IMR-90 (cell line): ENCODE measurements around the gene RAB20. TPM values are rescaled to one million over a fixed set of nuclear protein-coding genes. Genes with fewer than 3 reads are reported as not detected.
"Not testable (repeated sequence)": the region's sequence is repeated elsewhere in the genome, so short reads cannot be mapped to it uniquely, and the experiment has no call there.

ENCODE experiments used
- ATAC-seq: fragments of 200-7000 bp; cut with Tn5 transposase; 2 replicates; pipeline ENCODE4 v1.9.1; 2020; ENCODE audit warnings: low read depth, mild to moderate bottlenecking, moderate library complexity
- BruUV-seq: library from RNA; stranded (reverse); fragments of 400-500 nt; replicated peaks from 2 replicates; lab custom pipeline; 2021; lab: Mats Ljungman, UMichigan
- CTCF ChIA-PET: fragments of 300-600 bp; formaldehyde crosslinking; extraction: SDS; loops from one replicate; lab custom pipeline; 2021; ENCODE audit warnings: antibody characterized with exemption; lab: Yijun Ruan, JAX
- POLR2A ChIA-PET: fragments of 300-600 bp; sonication (Branson Sonifier 250); formaldehyde crosslinking; loops from one replicate; lab custom pipeline; 2022; ENCODE audit warnings: antibody characterized with exemption; ENCODE audit not compliant: unreplicated experiment; lab: Charles Lee
- DNase-seq: peaks from one replicate; pipeline ENCODE4 v3.0.0; 2013
- H2AFZ ChIP-seq: replicated peaks from 2 replicates; pipeline ENCODE3; 2013; ENCODE audit warnings: low read length, mild to moderate bottlenecking; ENCODE audit not compliant: poor library complexity
- H2AK5ac ChIP-seq: 2 replicates; pipeline ENCODE4 v1.6.1; 2013; ENCODE audit warnings: low read depth, low read length, inconsistent platforms
- H2AK9ac ChIP-seq: replicated peaks from 2 replicates; pipeline ENCODE3; 2013; ENCODE audit warnings: mild to moderate bottlenecking, low read depth, low read length, moderate library complexity; ENCODE audit not compliant: poor library complexity
- H2BK120ac ChIP-seq: 2 replicates; pipeline ENCODE4 v1.6.1; 2013; ENCODE audit warnings: low read depth, low read length, inconsistent platforms
- H2BK15ac ChIP-seq: 3 replicates; pipeline ENCODE4 v1.6.1; 2013; ENCODE audit warnings: low read depth, low read length, inconsistent platforms
- H2BK20ac ChIP-seq: 2 replicates; pipeline ENCODE4 v1.6.1; 2013; ENCODE audit warnings: low read depth, mild to moderate bottlenecking, inconsistent platforms, low read length, moderate library complexity
- H2BK5ac ChIP-seq: 2 replicates; pipeline ENCODE4 v1.6.1; 2013; ENCODE audit warnings: mild to moderate bottlenecking, low read depth, low read length, inconsistent platforms; ENCODE audit not compliant: poor library complexity, severe bottlenecking
- H3K14ac ChIP-seq: replicated peaks from 2 replicates; pipeline ENCODE4 v1.6.1; 2013; ENCODE audit warnings: low read depth, low read length, inconsistent platforms
- H3K18ac ChIP-seq: 2 replicates; pipeline ENCODE4 v1.6.1; 2013; ENCODE audit warnings: low read depth, low read length, control low read depth
- H3K23ac ChIP-seq: 2 replicates; pipeline ENCODE4 v1.6.1; 2013; ENCODE audit warnings: low read depth, low read length, inconsistent platforms
- H3K27ac ChIP-seq: 2 replicates; pipeline ENCODE4 v1.5.1; 2013; ENCODE audit warnings: mild to moderate bottlenecking, control low read depth, low read length; ENCODE audit not compliant: insufficient read depth
- H3K27me3 ChIP-seq: 2 replicates; pipeline ENCODE4 v1.6.1; 2013; ENCODE audit warnings: low read length; ENCODE audit not compliant: control insufficient read depth, insufficient read depth
- H3K36me3 ChIP-seq: 2 replicates; pipeline ENCODE4 v1.6.1; 2013; ENCODE audit warnings: low read length, mixed read lengths; ENCODE audit not compliant: control insufficient read depth, insufficient read depth
- H3K4ac ChIP-seq: 2 replicates; pipeline ENCODE4 v1.6.1; 2013; ENCODE audit warnings: low read depth, low read length, inconsistent platforms
- H3K4me1 ChIP-seq: 2 replicates; pipeline ENCODE4 v1.6.1; 2013; ENCODE audit warnings: low read length, mixed read lengths; ENCODE audit not compliant: control insufficient read depth, insufficient read depth
- H3K4me2 ChIP-seq: 2 replicates; pipeline ENCODE4 v1.6.1; 2013; ENCODE audit warnings: low read depth, mild to moderate bottlenecking, control low read depth, low read length, moderate library complexity
- H3K4me3 ChIP-seq: 2 replicates; pipeline ENCODE4 v1.5.1; 2013; ENCODE audit warnings: low read depth, mild to moderate bottlenecking, control low read depth, low read length, moderate library complexity; ENCODE audit not compliant: insufficient read depth
- H3K56ac ChIP-seq: 2 replicates; pipeline ENCODE4 v1.6.1; 2013; ENCODE audit warnings: low read length, inconsistent platforms; ENCODE audit not compliant: insufficient read depth; ENCODE audit errors: extremely low read depth
- H3K79me1 ChIP-seq, 2 experiments: 2 replicates each; pipeline ENCODE4 v1.6.1; 2013; ENCODE audit warnings: low read length in 2 of 2, inconsistent platforms in 1 of 2, low read depth in 1 of 2
- H3K9ac ChIP-seq: 2 replicates; pipeline ENCODE4 v1.6.1; 2013; ENCODE audit warnings: low read depth, low read length, control low read depth
- H3K9me1 ChIP-seq: 2 replicates; pipeline ENCODE4 v1.6.1; 2013; ENCODE audit warnings: low read length, inconsistent platforms; ENCODE audit not compliant: insufficient read depth
- H3K9me3 ChIP-seq: 2 replicates; pipeline ENCODE4 v1.6.1; 2013; ENCODE audit warnings: low read length; ENCODE audit not compliant: control insufficient read depth, insufficient read depth
- H4K20me1 ChIP-seq: 2 replicates; pipeline ENCODE4 v1.6.1; 2013; ENCODE audit warnings: low read length, inconsistent platforms; ENCODE audit not compliant: insufficient read depth
- H4K5ac ChIP-seq: 2 replicates; pipeline ENCODE4 v1.6.1; 2013; ENCODE audit warnings: mild to moderate bottlenecking, low read depth, low read length, control low read depth
- H4K8ac ChIP-seq, 2 experiments: 2 replicates each; pipeline ENCODE4 v1.6.1; 2013; ENCODE audit warnings: low read depth in 2 of 2, low read length in 2 of 2, control low read depth in 1 of 2, inconsistent platforms in 1 of 2
- H4K91ac ChIP-seq: 2 replicates; pipeline ENCODE4 v1.6.1; 2013; ENCODE audit warnings: low read depth, low read length, inconsistent platforms; ENCODE audit not compliant: insufficient read depth
- WGBS, 2 experiments: methylation state at CpG; one replicate each; pipeline versions ENCODE4 v1.1.5 to v1.1.7; 2013; ENCODE audit warnings: missing lambda C conversion rate in 2 of 2; ENCODE audit not compliant: insufficient read length in 1 of 2; ENCODE audit errors: extremely low coverage in 2 of 2; 5-methylcytosine and 5-hydroxymethylcytosine counted together
- dilution Hi-C: fragments of 300-500 bp; cut with HindIII; formaldehyde crosslinking; loops from one replicate; pipeline ENCODE4 v1.14.3; 2018; ENCODE audit warnings: low sequenced_read_pairs; ENCODE audit not compliant: unreplicated experiment
- in situ Hi-C: fragments of 300-500 bp; cut with MboI; formaldehyde crosslinking; loops from 3 replicates; pipeline ENCODE4 v1.14.3; 2019; ENCODE audit warnings: low sequenced_read_pairs, inconsistent platforms, mixed read lengths
- intact Hi-C: fragments of 100-400 bp; cut with micrococcal nuclease; formaldehyde crosslinking; loops from 2 replicates; pipeline ENCODE4 v1.10.0; 2022
- polyA plus RNA-seq, 3 experiments: library from polyadenylated mRNA; depleted of rRNA; stranded (reverse); fragments of >200 nt; gene quantifications; 2 replicates each; pipeline ENCODE4 v1.2.3, GENCODE V29; 2012; ENCODE audit warnings: low replicate concordance in 1 of 3
- total RNA-seq: library from RNA; depleted of rRNA; stranded (reverse); fragments of >200 nt; gene quantifications from 2 replicates; pipeline ENCODE4 v1.2.3, GENCODE V29; 2012

Gene RAB20
- total and polyA plus RNA-seq, 2 of the 4 experiments (the other 2 are of a cell fraction) = 3.8 to 5.1 TPM

DNA sequence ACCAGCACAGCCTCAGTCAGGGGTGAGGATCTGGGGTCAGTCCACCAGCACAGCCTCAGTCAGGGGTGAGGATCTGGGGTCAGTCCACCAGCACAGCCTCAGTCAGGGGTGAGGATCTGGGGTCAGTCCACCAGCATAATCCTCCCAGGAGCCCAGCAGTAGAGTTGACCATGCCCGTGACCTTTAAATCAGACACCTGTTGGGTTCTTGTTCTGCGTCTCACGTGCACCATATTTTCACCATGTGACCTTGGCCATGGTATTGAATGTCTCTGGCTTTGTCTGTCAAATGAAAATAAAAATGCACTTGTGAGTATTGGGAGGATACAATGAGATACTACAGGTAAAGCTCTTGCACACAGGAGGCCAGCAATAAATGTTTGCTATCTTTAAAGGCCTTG, 63.6 kb downstream of the RAB20 start:
- H2BK20ac ChIP-seq, dilution Hi-C loops, H4K91ac ChIP-seq, H2BK15ac ChIP-seq, POLR2A ChIA-PET, H3K56ac ChIP-seq, H3K4ac ChIP-seq, DNase-seq, CTCF ChIA-PET, H3K14ac ChIP-seq, H2AFZ ChIP-seq, BruUV-seq, intact Hi-C loops, H3K18ac ChIP-seq, H2BK5ac ChIP-seq, ATAC-seq, H4K8ac ChIP-seq, H3K27ac ChIP-seq, in situ Hi-C loops, H2BK120ac ChIP-seq, H3K9me3 ChIP-seq, H3K4me1 ChIP-seq, H2AK9ac ChIP-seq, H2AK5ac ChIP-seq, H3K27me3 ChIP-seq, H3K23ac ChIP-seq, H4K5ac ChIP-seq, H3K4me3 ChIP-seq, H3K9ac ChIP-seq, H3K4me2 ChIP-seq: not testable (repeated sequence)
- H4K20me1 ChIP-seq = peaks cover 14% of the 10 kb centered on the region; the same call in 1 of the 2 replicates
- H3K9me1 ChIP-seq = peaks cover 34% of the 10 kb centered on the region
- peaks cover 17 to 54% of the 10 kb centered on the region in 2 experiments for H3K79me1 ChIP-seq
- H3K36me3 ChIP-seq = peaks cover 87% of the 10 kb centered on the region
- WGBS, 2 experiments = 94% methylated on average over 3 of the region's 3 CpGs; no CpG with 5 or more reads in 1 of the 2 experiments
